Adrenal gland (tissue), 12 donors: ENCODE measurements around the gene ASH1L. TPM values are rescaled to one million over a fixed set of nuclear protein-coding genes. Genes with fewer than 3 reads are reported as not detected.
A peak's percentile ranks its signal among the peaks of the same experiment; 100 is the strongest.

Experiments used
- DNase-seq, 7 donors: peaks; one replicate each; pipeline ENCODE4 v3.0.0-alpha.2; 2019 to 2020
- H3K27ac ChIP-seq, 5 donors: fragments of 200-600 bp; sonication (generic) in 4 of 5; 1 replicate in 3 of 5; 2 replicates in 2 of 5; pipeline versions ENCODE4 v1.5.1 to v1.8.0; 2016 to 2020; ENCODE audit warnings: mild to moderate bottlenecking in 1 of 5
- H3K27me3 ChIP-seq: fragments of 200-600 bp; 2 replicates; pipeline ENCODE4 v1.8.0; 2021
- H3K36me3 ChIP-seq, 2 donors: fragments of 200-600 bp; replicated peaks in 1 of 2; 1 replicate in 1 of 2; 2 replicates in 1 of 2; pipeline versions ENCODE4 v1.5.1 to v1.8.0; 2018 to 2022
- H3K4me1 ChIP-seq, 2 donors: fragments of 200-600 bp; replicated peaks in 1 of 2; 1 replicate in 1 of 2; 2 replicates in 1 of 2; pipeline versions ENCODE4 v1.5.1 to v1.8.0; 2018 to 2021
- H3K4me3 ChIP-seq, 4 donors: fragments of 200-600 bp; sonication (generic) in 3 of 4; one replicate each; pipeline ENCODE4 v1.5.1; 2016 to 2018
- H3K9me3 ChIP-seq, 3 donors: fragments of 200-600 bp; sonication (generic) in 1 of 3; replicated peaks in 1 of 3; 1 replicate in 2 of 3; 2 replicates in 1 of 3; pipeline versions ENCODE4 v1.5.1 to v1.8.0; 2016 to 2021
- POLR2A ChIP-seq, 2 donors: fragments of 450-650 bp; IDR thresholded peaks; one replicate each; pipeline ENCODE4 v1.6.1; 2017; ENCODE audit warnings: antibody characterized with exemption in 2 of 2, mild to moderate bottlenecking in 2 of 2, moderate library complexity in 1 of 2
- WGBS, 4 donors: extraction: QIAGEN DNeasy Blood & Tissue Kit in 2 of 4; methylation state at CpG; one replicate each; pipeline versions ENCODE4 v1.1.5 to v1.1.7; 2013 to 2017; 5-methylcytosine and 5-hydroxymethylcytosine counted together
- intact Hi-C, 2 donors: fragments of 100-400 bp; cut with DNase I; formaldehyde crosslinking; loops; one replicate each; pipeline versions ENCODE4 v1.14.1 to v1.15.0; 2022 to 2023
- polyA plus RNA-seq, 3 donors: library from polyadenylated mRNA; stranded (reverse); fragments of 200-250 nt in 2 of 3; fragments of 350-450 nt in 1 of 3; fragmentation: Illumina TruSeq in 1 of 3; extraction: RNeasy Lipid Tissue Mini Kit (QIAGEN cat#74804) in 1 of 3; gene quantifications; one replicate each; pipeline ENCODE4 v1.2.3, GENCODE V29; 2013 to 2014
- total RNA-seq, 9 donors: library from RNA; depleted of rRNA in 4 of 9; stranded (reverse); fragments of >200 nt in 4 of 9; fragments of 120-200 nt in 1 of 9; fragmentation: NEBNext Ultra II Directional in 1 of 9; extraction: Animal tissue kit (Norgen Biotek cat#: 25700) in 1 of 9; gene quantifications; one replicate each; pipeline versions ENCODE4 v1.1.0 to v1.2.4, GENCODE V29; 2013 to 2023
- TF ChIP-seq, protein P1 (sequence below), 6 experiments: fragments of 450-650 bp in 4 of 6; fragments of 200-600 bp in 2 of 6; sonication (generic) in 1 of 6; IDR thresholded peaks; 1 replicate in 5 of 6; 2 replicates in 1 of 6; pipeline versions ENCODE4 v1.5.1 to v1.8.0; 2016 to 2021; ENCODE audit warnings: antibody characterized with exemption in 6 of 6, mild to moderate bottlenecking in 2 of 6, moderate library complexity in 1 of 6
- donor health status: healthy with polysubstance abuse.
- donor health status: Bipolar disorder and iron deficiency.
- donor health status: DM: yes; HTN: yes; CAD: no.
- donor health status: DM: no; HTN: no; CAD: no.
- donor health status: DM: no; HTN: no; CAD: no.
- donor health status: DM: yes; HTN: yes; CAD: no.

Gene ASH1L
- total and polyA plus RNA-seq, 12 donors, result 3.7 to 59.3 (median 41.8) TPM

DNA sequence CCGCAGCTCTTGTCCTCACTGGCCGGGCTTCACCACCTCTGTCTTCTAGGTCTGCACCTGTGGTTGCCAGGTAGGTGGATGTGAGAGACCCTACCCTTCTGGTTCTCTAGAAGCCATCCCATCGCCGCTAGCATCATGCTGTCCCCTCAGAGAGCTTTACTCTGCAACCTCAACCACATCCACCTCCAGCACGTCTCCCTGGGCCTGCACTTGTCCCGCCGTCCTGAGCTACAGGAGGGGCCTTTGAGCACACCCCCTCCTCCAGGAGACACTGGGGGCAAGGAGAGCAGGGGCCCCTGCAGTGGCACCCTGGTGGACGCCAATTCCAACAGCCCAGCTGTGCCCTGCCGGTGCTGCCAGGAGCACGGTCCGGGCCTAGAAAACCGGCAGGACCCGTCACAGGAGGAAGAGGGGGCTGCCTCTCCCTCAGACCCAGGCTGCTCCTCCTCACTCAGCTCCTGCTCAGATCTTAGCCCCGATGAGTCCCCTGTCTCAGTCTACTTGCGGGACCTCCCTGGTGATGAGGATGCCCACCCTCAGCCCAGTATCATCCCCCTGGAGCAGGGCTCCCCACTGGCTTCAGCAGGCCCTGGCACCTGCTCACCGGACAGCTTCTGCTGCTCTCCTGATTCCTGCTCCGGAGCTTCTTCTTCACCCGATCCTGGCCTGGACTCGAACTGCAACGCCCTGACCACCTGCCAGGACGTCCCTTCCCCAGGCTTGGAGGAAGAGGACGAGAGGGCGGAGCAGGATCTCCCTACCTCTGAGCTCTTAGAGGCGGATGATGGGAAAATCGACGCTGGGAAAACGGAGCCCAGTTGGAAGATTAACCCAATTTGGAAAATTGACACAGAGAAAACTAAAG, 240.7 kb downstream of the ASH1L start:
- intact Hi-C loops, result loop anchor here (5.0 kb wide), 2 partner anchors 45 to 70 kb away; partner anchors contain the start of gene HCN3 (in 1 of the 2)
- WGBS, 4 donors, result 52 to 57% (median 55%) methylated on average over 17 to 27 of the region's 27 CpGs
- TF ChIP-seq POLR2A (IDR thresholded peaks at IDR 0.05), result no peak
- TF ChIP-seq, protein P1, sequence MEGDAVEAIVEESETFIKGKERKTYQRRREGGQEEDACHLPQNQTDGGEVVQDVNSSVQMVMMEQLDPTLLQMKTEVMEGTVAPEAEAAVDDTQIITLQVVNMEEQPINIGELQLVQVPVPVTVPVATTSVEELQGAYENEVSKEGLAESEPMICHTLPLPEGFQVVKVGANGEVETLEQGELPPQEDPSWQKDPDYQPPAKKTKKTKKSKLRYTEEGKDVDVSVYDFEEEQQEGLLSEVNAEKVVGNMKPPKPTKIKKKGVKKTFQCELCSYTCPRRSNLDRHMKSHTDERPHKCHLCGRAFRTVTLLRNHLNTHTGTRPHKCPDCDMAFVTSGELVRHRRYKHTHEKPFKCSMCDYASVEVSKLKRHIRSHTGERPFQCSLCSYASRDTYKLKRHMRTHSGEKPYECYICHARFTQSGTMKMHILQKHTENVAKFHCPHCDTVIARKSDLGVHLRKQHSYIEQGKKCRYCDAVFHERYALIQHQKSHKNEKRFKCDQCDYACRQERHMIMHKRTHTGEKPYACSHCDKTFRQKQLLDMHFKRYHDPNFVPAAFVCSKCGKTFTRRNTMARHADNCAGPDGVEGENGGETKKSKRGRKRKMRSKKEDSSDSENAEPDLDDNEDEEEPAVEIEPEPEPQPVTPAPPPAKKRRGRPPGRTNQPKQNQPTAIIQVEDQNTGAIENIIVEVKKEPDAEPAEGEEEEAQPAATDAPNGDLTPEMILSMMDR (IDR thresholded peaks at IDR 0.05), result no peak
- Histone ChIP-seq H3K27me3 (no peaks in the 10 kb centered on the region), H3K4me3 (peak overlapping the region in 1 of 4 donors; percentile 78), H3K9me3 (no peaks in the 10 kb centered on the region), H3K36me3 (peaks cover 0 to 8% of the 10 kb centered on the region in 2 donors), H3K27ac (peak overlapping the region in 4 of 5 donors; percentile 77 to 97 (median 95)), H3K4me1 (peaks cover 26 to 43% of the 10 kb centered on the region in 2 donors)
- peak in 4 of 7 donors; percentile 25 to 64 (median 33) for DNase-seq

DNA sequence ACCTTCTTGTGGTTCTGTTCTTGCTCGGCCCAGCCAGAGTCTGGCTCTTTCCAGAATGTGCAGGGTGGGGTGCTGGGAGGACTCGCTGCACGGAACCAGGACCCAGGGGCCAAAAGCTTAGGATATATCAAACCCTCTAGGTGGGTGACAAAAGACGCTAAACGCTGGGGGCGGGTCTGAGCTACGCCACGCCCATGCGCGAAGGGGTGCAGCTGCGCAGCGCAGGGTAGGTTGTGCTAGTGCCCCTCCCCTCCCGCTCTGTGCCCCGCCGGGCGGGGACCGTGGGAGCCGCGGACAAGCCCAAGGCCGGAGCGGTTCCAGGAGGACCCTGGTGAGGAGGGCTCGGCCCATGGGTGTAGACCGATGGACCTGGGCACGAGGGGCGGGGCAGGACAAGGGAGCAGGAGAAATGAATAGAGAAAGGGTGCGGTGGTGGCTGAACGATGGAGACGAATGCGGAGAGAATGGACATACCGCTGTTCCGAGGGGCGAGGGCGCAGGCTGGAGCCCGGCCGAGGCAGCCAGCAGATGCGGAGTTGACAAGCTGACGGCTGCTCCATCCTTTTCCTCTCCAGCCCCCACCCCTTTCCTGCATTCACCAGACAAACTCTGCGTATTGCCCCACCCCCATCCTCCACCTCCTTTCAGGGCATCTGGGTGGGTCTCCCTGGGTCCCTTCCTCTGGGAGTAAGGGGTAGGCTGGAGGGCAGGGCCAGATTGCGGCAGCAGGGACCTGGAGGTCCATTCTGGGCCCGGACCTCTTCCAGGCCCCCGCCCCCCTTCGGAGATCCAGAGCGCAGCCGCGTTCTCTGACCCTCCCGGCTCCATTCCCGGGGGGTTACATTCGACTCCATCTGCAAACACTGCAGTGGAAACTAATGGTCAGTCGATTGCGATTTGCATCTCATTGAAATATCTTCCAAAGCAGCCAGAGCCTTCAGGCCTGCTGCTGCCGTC, 241.7 kb downstream of the ASH1L start, which contains the start of gene RUSC1:
TSS of gene RUSC1 (plus strand) at position 234 of the 957 bp plus-strand sequence. CDS start 880 bp downstream, outside the sequence.
- TF ChIP-seq, protein P1 (IDR thresholded peaks at IDR 0.05), result no peak
- TF ChIP-seq POLR2A (IDR thresholded peaks at IDR 0.05), result peak in 1 of 2 donors; percentile 38
- intact Hi-C loops, result loop anchor here (5.0 kb wide), 2 partner anchors 44 to 69 kb away; partner anchors contain the start of gene HCN3 (in 1 of the 2)
- peaks cover 26 to 41% of the 10 kb centered on the region in 2 donors for H3K4me1 ChIP-seq
- DNase-seq, result peak; percentile 79 to 93 (median 86)
- WGBS, 4 donors, result 13 to 17% (median 15%) methylated on average over 32 to 51 of the region's 51 CpGs
- H3K4me3 ChIP-seq, result peak within 1 kb of the TSS in 2 of 4 donors; percentile 30 to 78
- H3K9me3 ChIP-seq, result no peaks in the 10 kb centered on the region
- H3K27me3 ChIP-seq, result no peaks in the 10 kb centered on the region
- peak within 1 kb of the TSS; percentile 41 to 97 (median 94) for H3K27ac ChIP-seq
- H3K36me3 ChIP-seq, result peaks cover 0 to 6% of the 10 kb centered on the region in 2 donors

DNA sequence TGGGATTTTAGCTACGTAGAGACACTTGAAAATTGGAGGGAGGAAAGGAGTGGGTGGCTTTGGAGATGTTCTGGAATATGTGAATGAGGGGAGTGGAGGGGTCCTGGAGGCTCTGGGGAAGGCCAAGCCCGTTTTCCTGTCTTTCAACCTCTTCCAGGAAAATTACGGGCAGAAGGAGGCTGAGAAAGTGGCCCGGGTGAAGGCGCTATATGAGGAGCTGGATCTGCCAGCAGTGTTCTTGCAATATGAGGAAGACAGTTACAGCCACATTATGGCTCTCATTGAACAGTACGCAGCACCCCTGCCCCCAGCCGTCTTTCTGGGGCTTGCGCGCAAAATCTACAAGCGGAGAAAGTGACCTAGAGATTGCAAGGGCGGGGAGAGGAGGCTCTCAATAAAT, 242.4 kb downstream of the ASH1L start:
- 14 to 23% (median 20%) methylated on average over 10 to 11 of the region's 11 CpGs for WGBS, 4 donors
- Histone ChIP-seq H3K4me3 (peak overlapping the region in 1 of 4 donors; percentile 78), H3K27ac (peak overlapping the region; percentile 35 to 97 (median 48)), H3K36me3 (peaks cover 0 to 8% of the 10 kb centered on the region in 2 donors), H3K27me3 (no peaks in the 10 kb centered on the region), H3K4me1 (peaks cover 23 to 34% of the 10 kb centered on the region in 2 donors), H3K9me3 (no peaks in the 10 kb centered on the region)
- intact Hi-C loops, result loop anchor here (5.0 kb wide), 2 partner anchors 43 to 68 kb away; partner anchors contain the start of gene HCN3 (in 1 of the 2)
- DNase-seq, result no peak
- TF ChIP-seq POLR2A (IDR thresholded peaks at IDR 0.05), result no peak

DNA sequence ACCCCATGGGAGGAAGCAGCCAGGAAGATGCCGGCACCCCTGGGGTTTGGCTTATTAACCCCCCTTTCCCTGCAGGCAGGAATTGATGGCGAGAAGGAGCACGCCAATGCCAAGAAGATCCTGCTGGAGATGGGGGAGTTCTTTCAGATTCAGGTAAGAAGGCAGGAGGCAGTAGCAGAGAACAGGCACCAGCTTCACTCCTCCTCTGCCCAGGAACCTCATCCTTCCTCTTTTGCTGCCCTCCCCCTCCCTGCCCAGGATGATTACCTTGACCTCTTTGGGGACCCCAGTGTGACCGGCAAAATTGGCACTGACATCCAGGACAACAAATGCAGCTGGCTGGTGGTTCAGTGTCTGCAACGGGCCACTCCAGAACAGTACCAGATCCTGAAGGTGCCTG, 243.1 kb downstream of the ASH1L start:
- no peak overlapping the region for H3K4me3 ChIP-seq
- DNase-seq, result peak in 2 of 7 donors; percentile 26 to 43
- peaks cover 21 to 32% of the 10 kb centered on the region in 2 donors for H3K4me1 ChIP-seq
- 59 to 82% (median 72%) methylated on average over 5 of the region's 5 CpGs for WGBS, 4 donors
- no peaks in the 10 kb centered on the region for H3K27me3 ChIP-seq
- peak in 1 of 2 donors; percentile 4 for TF ChIP-seq POLR2A (IDR thresholded peaks at IDR 0.05)
- TF ChIP-seq, protein P1 (IDR thresholded peaks at IDR 0.05), result no peak
- intact Hi-C loops, result no loop called here
- H3K9me3 ChIP-seq, result no peaks in the 10 kb centered on the region
- H3K36me3 ChIP-seq, result peaks cover 0 to 15% of the 10 kb centered on the region in 2 donors
- peak overlapping the region in 2 of 5 donors; percentile 96 to 97 for H3K27ac ChIP-seq
